GM18520 (cell line): ENCODE results near the gene MAIP1.

ENCODE experiments used
- ATAC-seq: cut with Tn5 transposase; IDR thresholded peaks from one replicate; pipeline ENCODE4 v1.9.1; 2021; ENCODE audit not compliant: unreplicated experiment

The MAIP1 gene

GRCh38 chr2:199988151-199988550 is 32.8 kb downstream of the MAIP1 start:
- no peak for ATAC-seq

DNA sequence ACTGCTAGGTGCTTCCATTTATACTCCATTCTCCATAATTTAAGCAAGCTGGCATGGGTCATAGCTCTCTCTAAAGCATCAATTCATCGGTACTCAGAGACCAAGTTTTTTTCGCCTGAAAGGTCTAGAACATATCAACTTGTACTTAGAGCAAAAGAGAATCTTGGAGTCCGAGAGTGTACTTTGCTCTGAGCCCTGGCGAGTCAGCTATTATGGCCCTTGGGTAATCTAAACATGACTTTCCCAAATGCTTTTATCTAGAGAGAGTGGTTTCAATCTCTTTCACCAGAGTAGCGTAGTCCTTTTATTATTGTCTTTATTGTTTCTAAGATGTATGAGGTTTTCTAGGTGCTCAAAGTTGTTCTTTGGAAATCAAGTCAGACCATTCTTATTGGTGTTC is 34.4 kb downstream of the MAIP1 start:
- no peak for ATAC-seq

- ATAC-seq: no peak
Measured at GRCh38 chr2:199991691-199992090, 36.3 kb downstream of the MAIP1 start.

DNA sequence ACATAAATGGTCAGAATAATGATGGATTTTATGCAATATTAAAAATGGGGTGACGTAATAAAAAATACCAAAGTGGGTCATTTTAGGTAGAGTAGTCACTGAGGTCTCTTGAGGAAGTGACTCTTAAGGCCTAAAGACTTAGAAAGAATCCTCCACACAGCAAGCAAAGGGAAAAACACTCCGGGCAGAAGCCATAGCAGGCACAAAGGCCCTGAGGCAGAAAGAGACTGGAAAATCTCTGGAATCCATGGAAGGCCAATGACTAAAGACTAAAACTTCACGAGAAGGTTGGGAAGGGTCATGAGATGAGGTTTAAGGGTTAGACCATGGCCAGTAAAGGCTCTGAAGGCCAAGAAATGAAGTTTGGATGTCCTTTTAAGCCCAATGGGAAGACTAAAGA is 36.9 kb downstream of the MAIP1 start:
- ATAC-seq: no peak

- ATAC-seq: no peak
Measured at GRCh38 chr2:199994371-199994770, 39.0 kb downstream of the MAIP1 start.

GRCh38 chr2:199994896-199995295 is 39.5 kb downstream of the MAIP1 start:
- no peak for ATAC-seq

GRCh38 chr2:199997296-199997695 is 41.9 kb downstream of the MAIP1 start:
- ATAC-seq: no peak

DNA sequence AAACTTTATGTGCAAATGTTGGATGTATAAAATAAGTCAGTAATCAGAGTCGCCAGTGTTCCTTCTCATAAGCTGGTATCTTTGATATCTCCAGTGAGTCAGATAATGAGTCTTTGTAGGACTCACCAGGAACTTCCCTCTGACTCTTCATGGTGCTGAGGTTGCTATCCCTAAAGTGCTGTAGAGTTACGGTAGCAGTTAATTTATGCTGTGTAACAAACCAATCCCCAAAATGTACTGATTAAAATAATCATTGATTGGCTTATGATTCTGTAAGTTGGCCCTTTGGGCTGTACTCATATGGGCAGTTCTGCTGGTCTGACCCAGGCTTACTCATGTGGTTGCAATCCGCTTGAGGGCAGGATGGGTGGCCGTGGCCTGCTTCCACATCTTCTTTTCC is 43.8 kb downstream of the MAIP1 start:
- no peak for ATAC-seq

- ATAC-seq: no peak
Measured at GRCh38 chr2:200000444-200001163, 45.2 kb downstream of the MAIP1 start.

DNA sequence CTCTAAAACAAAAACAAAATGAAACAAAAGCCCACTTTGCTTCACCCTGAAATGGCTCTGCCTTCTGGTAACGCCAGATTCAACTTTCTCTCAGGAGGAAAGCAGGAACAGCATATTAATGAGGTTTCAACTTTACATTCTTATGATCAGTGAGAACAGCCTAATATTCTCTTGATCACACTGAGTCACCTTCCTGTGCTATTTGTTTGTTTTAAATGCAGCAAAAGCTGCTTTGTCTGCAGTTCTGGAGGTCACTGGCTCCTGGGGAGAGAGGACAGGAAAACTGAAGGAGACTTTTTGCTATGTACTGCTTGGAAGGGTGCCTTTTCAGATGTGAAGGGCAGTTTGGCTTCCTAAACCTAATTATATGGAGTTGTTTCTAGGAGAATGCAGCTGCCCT is 48.1 kb downstream of the MAIP1 start:
- no peak for ATAC-seq

DNA sequence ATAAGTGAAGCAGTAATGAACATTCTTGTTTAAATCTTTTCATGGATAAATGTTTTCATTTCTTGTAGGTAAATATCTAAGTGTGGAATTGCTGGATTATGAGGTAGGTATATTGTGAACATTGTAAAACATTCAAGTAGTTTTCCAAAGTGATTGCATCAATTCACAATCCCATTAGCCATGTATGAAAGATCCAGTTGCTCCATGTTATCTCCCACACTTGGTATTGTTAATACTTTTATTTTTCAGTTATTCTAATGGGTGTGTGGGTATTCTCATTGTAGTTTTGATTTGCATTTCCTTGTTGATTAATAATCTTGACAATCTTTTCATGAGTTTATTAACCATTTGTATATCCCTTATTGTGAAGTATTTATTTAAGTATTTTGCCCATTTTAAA is 50.3 kb downstream of the MAIP1 start:
- ATAC-seq: no peak

GRCh38 chr2:200007306-200007705 is 51.9 kb downstream of the MAIP1 start:
- ATAC-seq: no peak

DNA sequence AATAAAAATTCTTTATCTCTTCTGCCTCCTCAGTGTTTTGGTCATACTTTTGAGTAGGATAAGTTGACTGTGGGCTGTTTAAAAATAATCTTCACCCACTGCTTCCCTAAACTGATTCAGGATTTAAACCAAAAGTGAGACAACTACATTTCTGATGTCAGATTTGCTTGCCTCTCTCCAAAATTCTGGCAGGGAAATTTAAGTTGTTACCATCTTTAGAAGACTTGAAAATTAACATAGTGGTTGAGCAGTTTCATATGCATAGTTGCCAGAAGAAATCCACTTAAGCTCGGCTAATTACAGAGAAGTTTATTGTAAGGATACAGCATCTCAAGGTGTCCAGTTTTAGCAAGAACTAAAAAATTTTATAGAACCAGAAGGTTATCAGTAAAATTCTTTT is 57.0 kb downstream of the MAIP1 start:
- ATAC-seq: no peak
